GM12891 (cell line): ENCODE data around the gene DNHD1.

Experiments used
- PAX5 ChIP-seq: IDR thresholded peaks from 2 replicates; pipeline ENCODE4 v1.6.1; 2011; ENCODE audit warnings: low read length, moderate library complexity, mild to moderate bottlenecking; ENCODE audit not compliant: insufficient read depth, severe bottlenecking
- POLR2A ChIP-seq: IDR thresholded peaks from 2 replicates; pipeline ENCODE4 v1.6.1; 2011; ENCODE audit warnings: low read depth, low read length, control low read depth

DNA sequence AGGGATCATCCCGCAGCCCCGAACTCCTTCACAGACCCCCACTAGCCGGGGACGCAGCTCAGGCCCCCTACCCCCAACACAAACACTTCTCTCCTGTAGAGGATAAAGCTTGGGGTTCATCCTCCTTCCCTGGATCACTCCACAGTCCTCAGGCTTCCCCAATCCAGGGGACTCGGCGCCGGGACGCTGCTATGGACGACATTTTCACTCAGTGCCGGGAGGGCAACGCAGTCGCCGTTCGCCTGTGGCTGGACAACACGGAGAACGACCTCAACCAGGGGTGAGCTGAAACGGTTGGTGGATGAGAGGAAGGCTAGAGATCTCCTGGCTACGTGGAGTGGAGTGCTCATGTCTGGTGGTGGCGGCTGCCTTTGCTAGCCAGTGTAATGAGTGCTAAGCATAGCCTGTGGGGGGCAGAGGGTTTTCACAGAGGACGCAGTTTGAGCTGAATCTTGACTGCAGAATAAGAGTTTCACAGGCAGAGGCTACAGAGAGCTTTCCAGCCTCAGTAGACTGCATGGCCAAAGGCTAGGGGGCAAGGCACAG lies 107.1 kb downstream of the DNHD1 start:
- TF ChIP-seq PAX5, result no peak
- no peak for TF ChIP-seq POLR2A
